ENCODE results near the gene WDR64.

Gene WDR64

GRCh38 chr1:241770115-241770514, 118.0 kb downstream of the WDR64 start:
- TF ChIP-seq CTCF (conservative IDR thresholded peaks at IDR 0.05; ENCODE audit: low read length), result no peak
- no peak overlapping the region for H3K4me3 ChIP-seq (ENCODE audit: low read length)
- no peak for DNase-seq (ENCODE audit: low read depth)

- TF ChIP-seq CTCF (conservative IDR thresholded peaks at IDR 0.05; ENCODE audit: low read length), result no peak
- DNase-seq (ENCODE audit: low read depth), result no peak
- no peak overlapping the region for H3K4me3 ChIP-seq (ENCODE audit: low read length)
These were observed 119.0 kb downstream of the WDR64 start for GRCh38 chr1:241771117-241771516.

GRCh38 chr1:241772932-241773500, 120.9 kb downstream of the WDR64 start:
- no peak for TF ChIP-seq CTCF (conservative IDR thresholded peaks at IDR 0.05; ENCODE audit: low read length)
- no peak for DNase-seq (ENCODE audit: low read depth)
- no peak overlapping the region for H3K4me3 ChIP-seq (ENCODE audit: low read length)

- H3K4me3 ChIP-seq (ENCODE audit: low read length), result no peak overlapping the region
- DNase-seq (ENCODE audit: low read depth), result no peak
- TF ChIP-seq CTCF (conservative IDR thresholded peaks at IDR 0.05; ENCODE audit: low read length), result no peak
These were observed 121.9 kb downstream of the WDR64 start for GRCh38 chr1:241773991-241774390.

- H3K4me3 ChIP-seq (ENCODE audit: low read length), result no peak overlapping the region
- DNase-seq (ENCODE audit: low read depth), result no peak
- no peak for TF ChIP-seq CTCF (conservative IDR thresholded peaks at IDR 0.05; ENCODE audit: low read length)
These were observed 122.9 kb downstream of the WDR64 start for GRCh38 chr1:241775021-241775420.

- no peak for TF ChIP-seq CTCF (conservative IDR thresholded peaks at IDR 0.05; ENCODE audit: low read length)
- DNase-seq (ENCODE audit: low read depth), result no peak
- no peak overlapping the region for H3K4me3 ChIP-seq (ENCODE audit: low read length)
These were observed 124.8 kb downstream of the WDR64 start for GRCh38 chr1:241776911-241777310.

- no peak overlapping the region for H3K4me3 ChIP-seq (ENCODE audit: low read length)
- no peak for DNase-seq (ENCODE audit: low read depth)
- TF ChIP-seq CTCF (conservative IDR thresholded peaks at IDR 0.05; ENCODE audit: low read length), result no peak
These were observed 126.0 kb downstream of the WDR64 start for GRCh38 chr1:241778117-241778516.
